ENCODE results near the gene ZNF891.

ZNF891 gene

DNA sequence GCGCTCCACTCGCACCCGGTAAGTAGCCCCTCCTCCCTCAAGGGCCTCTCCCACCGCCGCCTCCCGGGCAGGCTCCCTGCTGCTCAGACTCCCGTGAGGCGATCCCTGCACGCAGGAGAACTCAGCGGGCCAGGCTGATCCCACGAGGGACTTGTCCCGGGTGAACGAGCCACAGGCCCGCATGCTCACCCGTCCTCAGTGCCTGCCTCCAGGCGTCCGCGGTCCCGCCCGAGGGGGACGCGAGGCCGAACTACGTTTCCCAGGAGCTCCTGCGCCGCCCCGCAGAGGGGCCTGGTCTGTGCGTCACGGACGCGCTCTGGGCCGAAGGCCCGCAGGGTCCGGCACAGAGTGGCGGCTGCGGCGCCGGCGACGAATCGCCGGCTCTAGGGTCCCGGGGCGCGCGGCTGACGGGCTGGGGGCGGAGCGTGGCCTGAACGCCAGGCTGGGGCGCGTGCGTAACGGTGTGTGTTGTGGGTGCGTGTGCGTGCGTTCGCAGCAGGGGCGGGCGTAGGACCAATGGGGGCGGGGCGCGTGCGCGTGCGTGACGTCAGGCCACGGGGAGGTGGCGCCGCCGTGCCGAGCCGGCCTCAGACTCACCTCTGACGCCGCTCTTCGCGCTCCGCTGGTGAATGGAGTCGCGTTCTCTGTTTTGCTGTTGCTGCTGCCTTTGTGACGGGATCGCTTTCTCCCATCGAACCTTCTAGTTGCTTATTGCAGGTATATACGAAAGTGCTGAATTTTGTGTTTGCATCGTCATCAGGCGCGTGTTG lies at the start of gene ZNF891, which contains the start of gene ZNF10:
Gene ZNF891, minus strand, starts transcription at position 237 of the 770 bp plus-strand sequence. CDS start 8,356 bp downstream, outside the sequence.
Gene ZNF10, plus strand, starts transcription at position 590 of the 770 bp plus-strand sequence. CDS start 13,866 bp downstream, outside the sequence.
- DNase-seq (ENCODE audit: low read depth) = peak; percentile 93

DNA sequence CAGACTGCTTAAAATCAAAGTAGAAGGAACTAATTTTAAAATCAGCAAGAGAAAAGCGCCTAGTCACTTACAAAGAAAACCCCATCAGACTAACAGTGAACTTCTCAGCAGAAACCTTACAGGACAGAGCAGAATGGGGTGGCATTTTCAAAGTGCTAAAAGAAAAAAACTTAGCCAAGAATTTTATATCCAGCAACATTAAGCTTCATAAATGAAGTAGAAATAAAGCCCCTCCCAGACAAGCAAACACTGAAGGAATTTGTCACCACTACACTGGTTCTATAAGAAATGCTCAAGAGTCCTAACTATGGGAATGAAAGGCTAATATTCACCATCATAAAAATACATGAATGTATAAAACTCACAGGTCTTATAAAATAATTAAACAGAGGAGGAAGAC lies 44.8 kb upstream of the ZNF891 start:
- DNase-seq (ENCODE audit: low read depth) = no peak

DNA sequence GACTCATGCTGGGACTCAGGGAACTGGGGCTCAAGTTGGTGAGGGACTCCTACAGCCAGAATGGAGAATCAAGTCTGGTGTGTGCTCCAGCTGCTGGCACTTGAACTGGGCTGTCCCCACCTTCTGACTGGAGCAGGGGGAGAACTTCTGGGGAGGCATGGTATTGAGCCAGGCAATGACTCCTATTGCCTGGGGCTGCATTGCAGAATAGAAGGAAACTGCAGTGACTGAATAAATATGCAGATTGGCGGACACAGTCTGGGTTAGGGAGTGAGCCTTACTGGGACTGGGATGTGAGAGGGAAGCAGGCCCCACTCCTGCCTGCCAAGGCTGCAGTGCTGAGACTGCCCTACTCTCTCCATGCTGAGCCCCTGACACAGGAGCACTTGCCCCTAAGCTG lies 42.4 kb upstream of the ZNF891 start:
- DNase-seq (ENCODE audit: low read depth) = no peak

DNA sequence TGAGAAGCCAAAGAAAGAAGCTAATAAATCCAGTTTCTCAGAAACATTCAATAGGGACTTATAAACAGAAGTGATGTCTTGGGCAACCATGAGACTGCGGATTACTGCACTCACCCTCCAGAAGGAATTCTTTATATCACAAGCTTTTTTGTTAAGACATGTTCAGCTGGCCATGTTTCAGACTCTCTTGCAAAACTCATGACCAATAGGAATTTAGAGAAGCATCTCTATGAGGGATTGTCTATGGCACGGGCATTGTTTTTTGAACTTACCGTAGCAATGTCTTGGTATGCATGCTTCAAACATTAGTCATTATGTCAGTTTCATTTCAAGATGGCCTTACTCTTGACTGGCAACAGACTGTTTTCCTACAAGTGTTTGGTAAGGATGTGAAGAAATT lies 35.7 kb upstream of the ZNF891 start:
- DNase-seq (ENCODE audit: low read depth) = no peak

DNA sequence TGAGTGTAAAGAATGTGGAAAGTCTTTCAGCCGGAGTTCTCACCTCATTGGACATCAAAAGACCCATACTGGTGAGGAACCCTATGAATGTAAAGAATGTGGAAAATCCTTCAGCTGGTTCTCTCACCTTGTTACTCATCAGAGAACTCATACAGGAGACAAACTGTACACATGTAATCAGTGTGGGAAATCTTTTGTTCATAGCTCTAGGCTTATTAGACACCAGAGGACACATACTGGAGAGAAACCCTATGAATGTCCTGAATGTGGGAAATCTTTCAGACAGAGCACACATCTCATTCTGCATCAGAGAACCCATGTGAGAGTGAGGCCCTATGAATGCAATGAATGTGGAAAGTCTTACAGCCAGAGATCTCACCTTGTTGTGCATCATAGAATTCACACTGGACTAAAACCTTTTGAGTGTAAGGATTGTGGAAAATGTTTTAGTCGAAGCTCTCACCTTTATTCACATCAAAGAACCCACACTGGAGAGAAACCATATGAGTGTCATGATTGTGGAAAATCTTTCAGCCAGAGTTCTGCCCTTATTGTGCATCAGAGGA lies 26.1 kb upstream of the ZNF891 start:
- DNase-seq (ENCODE audit: low read depth) = no peak

DNA sequence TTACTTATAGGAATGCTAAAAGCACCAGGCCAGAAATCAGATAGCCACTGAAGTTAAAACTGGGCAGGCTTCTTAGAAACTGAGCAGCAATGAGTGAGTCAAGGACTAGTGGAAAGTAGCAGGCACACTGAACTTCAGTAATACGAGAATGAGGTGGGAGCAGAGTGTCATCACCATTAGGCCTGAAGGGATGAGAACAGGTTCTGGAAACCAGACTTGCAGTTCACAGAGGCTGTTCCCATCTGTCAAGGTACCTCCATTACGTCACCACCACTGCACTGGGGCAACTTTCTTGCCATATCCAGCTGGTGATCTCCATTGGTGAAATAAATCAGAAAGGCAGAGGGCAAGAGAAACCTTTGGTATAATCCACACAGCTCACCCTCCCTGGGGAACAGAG lies 15.9 kb upstream of the ZNF891 start:
- no peak for DNase-seq (ENCODE audit: low read depth)

DNA sequence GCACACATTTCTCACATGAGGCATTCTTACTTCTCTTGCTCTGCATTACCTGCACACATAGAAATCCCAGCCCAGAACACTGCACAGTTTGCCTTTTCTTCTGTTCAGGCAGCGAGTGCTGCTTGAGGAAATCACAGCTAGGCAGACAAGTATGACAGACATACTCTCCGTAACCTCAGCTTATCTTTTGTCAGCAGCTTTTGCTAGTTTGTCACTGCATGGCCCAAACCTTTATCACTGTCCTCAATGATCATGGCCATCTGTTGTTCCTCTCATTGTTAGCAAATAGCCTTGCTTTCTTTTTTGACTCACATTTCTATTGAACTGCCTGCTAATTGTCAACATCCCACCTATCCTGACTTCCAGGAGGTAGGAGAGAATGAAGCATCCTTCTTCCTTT lies 5.7 kb upstream of the ZNF891 start:
- DNase-seq (ENCODE audit: low read depth) = no peak

DNA sequence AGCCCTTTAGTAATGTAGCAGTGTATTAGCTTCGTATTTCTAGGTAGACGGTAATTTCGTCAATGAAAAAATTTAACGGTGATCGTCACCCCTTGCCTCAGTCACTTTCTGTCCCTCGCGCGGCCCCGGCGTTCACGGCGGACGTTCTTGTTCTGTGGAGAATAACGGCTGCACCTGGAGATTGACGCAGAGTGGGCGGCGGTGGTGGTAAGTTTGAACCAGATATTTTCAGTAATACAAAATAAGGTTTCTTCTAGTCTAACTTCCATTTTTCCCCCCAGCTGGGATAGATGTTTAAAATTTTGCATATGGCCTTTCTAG lies 694 bp upstream of the ZNF891 start:
- DNase-seq (ENCODE audit: low read depth) = no peak

DNA sequence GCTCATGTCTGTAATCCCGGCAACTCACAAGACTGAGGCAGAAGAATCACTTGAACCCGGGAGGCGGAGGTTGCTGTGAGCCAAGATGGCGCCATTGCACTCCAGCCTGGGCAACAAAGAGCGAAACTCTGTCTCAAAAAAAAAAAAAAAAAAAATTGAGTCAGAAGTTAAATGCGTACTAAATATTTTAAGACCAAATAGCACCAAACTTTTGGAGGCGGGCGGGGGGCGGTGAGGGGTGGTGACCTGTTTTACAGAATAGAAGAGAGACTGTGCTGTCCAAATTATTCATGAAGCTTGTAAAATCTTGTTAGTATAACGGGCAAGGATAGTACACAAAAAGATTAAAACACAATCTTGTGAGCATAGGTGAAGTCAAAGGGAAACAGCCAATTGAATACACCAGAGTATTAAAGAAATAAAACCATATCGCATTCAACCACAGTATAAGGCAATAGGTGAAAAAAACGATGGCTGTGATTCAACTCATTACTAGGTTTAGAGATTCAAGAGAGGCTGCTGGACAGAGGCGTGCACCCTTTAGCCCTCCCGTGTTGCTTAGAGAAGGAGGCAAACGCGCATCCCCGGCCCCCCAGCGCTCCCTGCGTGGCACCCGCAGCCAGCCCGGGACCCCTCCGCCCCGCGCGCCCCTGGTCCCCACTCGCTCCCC lies 571 bp downstream of the ZNF891 start:
- DNase-seq (ENCODE audit: low read depth) = no peak

DNA sequence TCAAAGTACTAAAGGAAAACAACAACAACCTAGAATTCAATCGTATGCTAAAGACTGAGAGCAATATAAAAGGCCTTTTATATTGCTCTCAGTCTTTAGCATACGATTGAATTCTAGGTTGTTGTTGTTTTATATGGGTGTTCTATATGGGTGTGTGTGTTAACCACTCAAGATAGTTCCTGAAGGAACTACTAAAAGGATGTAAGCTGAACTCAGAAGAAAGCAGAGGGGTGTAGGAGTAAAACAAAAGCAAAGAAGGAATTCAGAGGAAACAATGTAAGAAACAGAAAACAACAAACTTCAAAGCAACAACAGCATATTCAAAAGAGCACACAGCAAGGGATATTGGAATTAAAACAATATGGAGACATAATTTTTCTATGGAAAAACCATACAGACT lies 5.4 kb downstream of the ZNF891 start:
- DNase-seq (ENCODE audit: low read depth) = no peak

DNA sequence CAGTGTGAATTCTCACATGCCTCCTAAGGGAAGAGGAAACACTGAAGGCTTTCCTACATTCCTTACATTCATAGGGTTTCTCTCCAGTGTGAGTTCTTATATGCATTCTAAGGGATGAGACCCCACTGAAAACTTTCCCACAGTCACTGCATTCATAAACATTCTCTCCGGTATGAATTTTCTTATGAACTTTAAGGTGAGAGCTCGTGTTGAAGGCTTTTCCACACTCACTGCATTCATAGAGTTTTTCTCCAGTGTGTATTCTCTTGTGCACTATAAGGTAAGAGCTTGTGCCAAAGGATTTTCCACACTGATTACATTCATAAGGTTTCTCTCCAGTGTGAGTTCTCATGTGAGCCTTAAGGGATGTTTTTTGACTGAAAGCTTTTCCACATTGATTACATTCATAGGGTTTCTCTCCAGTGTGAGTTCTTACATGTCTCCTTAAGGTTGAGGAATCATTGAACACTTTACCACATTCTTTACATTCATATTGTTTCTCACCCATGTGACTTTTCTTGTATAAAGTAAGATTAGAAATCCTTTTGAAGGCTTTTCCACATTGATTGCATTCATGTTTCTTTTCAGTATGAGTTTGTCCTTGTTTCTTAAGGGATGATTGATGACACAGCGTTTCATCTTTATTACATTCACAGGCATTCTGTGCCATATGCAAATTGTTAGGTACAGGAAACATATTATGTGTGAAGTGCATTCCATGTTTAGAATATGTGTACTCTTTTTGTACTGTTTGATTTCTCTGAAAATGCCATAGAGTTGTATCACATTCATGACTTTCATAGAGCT lies 9.5 kb downstream of the ZNF891 start:
- DNase-seq (ENCODE audit: low read depth) = no peak

DNA sequence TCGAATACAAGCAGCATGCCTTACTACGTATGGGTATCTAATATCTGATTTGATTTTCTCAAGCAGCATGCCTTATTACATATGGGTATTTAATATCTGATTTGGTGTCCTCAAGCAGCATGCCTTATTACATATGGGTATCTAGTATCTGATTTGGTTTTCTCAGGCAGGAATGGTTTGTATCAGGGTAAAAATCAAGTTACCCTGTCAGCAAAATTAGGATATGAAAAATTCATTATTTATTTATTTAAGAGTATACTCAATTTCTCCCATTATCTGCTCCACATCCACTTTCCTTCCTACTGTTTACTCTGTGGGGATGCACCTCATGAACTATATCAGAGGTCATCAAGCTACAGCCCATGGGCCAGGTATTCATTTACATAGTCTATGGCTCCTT lies 21.9 kb downstream of the ZNF891 start:
- no peak for DNase-seq (ENCODE audit: low read depth)

DNA sequence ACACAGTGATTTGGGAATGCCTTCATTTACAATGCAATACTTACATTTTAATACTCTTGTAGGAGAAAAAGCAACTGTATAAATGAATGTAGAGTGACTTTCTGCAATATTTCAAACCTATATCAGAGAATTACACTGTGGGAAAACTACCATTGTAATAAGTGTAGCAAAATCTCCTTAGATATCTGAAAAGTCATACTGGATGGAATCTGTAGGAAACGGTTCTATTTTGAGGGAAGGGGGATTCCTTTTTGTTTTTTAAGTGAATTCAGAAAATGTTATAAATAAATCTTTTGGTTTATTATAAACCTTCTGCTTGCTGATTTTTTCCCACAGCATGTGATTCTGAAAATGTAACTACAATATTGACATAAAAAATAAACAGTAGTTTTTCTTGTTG lies 23.0 kb downstream of the ZNF891 start:
- DNase-seq (ENCODE audit: low read depth) = no peak

DNA sequence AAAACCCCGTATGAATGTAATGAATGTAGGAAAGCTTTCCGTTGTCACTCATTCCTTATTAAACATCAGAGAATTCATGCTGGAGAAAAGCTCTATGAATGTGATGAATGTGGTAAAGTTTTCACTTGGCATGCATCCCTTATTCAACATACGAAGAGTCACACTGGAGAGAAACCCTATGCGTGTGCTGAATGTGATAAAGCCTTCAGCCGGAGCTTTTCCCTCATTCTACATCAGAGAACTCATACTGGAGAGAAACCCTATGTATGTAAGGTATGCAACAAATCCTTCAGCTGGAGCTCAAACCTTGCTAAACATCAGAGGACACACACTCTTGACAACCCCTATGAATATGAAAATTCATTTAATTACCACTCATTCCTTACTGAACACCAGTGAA lies 23.8 kb downstream of the ZNF891 start:
- no peak for DNase-seq (ENCODE audit: low read depth)

DNA sequence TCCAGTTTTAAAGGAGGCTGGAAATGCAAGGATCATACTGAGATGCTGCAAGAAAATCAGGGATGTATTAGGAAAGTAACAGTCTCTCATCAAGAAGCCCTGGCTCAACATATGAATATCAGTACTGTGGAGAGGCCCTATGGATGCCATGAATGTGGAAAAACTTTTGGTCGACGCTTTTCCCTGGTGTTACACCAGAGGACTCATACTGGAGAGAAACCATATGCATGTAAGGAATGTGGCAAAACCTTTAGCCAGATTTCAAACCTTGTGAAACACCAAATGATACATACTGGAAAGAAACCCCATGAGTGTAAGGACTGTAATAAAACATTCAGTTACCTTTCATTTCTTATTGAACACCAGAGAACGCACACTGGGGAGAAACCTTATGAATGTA lies 24.5 kb downstream of the ZNF891 start:
- DNase-seq (ENCODE audit: low read depth) = no peak

DNA sequence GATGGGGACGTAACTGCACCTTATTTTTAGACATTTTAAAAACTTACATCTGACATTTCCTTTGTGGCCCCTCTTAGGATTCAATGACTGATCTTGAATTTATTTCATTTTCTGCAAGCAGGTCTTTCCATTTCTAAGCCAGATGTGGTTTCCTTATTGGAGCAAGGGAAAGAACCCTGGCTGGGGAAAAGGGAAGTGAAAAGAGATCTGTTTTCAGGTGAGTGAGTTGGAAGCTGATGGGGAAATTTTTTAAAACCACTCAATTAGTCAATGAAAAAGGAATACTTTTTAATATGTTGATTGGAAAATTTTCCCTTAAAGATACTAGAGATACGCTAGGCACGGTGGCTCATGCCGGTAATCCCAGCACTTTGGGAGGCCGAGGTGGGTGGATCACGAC lies 46.7 kb downstream of the ZNF891 start:
- no peak for DNase-seq (ENCODE audit: low read depth)

DNA sequence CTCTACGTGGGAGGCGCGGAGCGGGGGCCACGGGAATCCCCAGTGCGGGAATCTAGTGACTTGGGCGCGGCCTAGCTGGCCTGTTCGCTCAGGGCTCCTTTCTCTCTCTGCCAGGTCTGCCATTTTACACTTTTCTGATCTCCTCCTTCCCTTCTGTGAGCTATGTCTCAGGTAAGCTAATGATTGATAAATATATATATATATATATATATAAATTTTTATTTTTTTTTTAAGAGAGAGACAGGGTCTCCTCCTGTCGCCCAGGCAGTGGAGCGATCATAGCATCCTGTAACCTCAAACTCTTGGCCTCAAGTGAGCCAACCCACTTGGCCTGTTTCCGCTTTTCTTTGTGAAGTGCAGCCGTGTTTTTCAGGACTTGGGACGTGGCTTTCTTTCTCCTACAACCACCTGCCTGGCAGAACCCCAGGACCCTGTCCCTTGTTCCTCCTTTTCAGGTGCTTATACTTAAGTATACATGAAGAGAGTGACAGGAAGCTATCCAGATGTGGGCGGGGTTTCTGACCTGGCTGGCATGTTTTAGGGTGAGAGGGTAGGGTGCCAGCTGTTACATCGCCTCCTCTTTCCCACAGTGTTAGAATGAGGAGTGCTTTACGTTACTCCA lies 48.8 kb downstream of the ZNF891 start:
- DNase-seq (ENCODE audit: low read depth) = no peak

DNA sequence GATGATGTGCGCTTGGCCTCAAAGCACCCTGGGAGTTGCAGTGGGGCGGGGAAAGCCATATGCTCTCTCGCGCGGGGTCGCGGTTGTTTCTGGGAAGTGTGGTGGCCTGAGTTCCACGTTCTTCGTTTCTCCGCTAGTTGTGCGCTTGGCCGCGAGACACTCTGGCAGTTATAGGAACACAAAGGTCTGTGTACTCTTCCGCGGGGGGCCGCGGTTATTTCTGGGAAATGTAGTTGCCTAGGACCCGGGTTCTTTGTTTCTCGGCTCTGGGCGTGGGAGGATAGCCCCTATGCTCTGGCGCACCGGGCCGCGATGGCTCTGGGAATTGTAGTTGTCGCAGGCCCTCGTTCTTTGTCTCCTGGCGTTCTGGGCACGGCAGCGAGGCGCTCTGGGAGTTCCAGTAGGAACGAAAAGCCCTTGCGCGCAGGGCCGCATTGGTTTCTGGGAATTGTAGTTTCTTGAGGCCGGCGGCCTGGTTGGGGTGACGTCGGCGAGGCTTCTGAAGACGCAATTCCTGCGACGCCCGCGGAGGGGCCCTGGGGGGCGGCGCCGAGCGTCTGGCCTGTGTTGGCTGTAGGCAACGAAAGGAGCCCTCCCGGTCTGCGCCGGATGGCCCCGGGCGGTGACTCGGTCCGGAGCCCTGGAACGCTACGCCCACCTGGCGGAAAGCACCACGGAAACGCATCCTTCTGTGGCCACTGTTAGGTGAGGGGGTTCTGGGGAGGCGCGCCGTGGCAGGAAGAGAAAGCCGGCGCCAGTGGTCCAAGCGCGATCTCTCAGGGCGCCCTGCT lies 49.5 kb downstream of the ZNF891 start, which contains the start of gene ZNF140:
Gene ZNF140, plus strand, starts transcription at position 556 of the 791 bp plus-strand sequence. CDS start 398 bp downstream, outside the sequence.
- peak; percentile 89 for DNase-seq (ENCODE audit: low read depth)

DNA sequence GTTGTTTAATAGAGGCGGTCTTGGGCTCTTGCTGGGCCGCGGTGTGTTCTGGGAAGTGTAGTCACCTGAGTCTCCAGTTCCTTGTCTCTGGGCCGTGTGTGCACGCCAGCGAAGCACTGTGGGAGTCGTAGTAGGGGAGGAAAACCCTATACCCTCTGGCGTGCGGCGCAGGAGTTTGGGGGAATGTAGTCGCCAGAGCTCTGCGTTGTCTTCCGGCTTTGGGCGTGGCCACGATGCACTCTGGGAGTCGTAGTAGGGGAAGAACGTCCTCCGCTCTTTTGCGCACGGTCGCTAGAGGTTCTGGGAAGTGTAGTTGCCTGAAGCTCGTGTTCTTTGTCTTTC lies 50.1 kb downstream of the ZNF891 start:
- DNase-seq (ENCODE audit: low read depth) = peak; percentile 92

DNA sequence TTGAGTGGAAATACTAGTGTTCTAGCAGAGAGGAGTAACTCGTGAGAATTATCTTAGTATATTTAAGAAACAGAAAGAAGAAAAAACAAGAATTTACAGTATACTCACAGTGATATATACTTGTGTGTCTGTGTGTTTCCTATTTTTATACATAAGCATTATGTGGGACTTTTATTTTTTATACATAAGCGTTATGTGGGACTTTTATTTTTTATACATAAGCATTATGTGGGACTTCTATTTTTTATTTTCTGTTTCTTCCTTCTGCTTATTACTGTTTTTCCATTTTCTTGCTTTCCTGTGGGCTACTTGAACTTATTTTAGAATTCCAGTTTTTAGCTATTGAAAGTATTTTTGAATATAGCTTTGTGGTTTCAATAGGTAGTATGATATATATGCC lies 56.2 kb downstream of the ZNF891 start:
- DNase-seq (ENCODE audit: low read depth) = no peak

DNA sequence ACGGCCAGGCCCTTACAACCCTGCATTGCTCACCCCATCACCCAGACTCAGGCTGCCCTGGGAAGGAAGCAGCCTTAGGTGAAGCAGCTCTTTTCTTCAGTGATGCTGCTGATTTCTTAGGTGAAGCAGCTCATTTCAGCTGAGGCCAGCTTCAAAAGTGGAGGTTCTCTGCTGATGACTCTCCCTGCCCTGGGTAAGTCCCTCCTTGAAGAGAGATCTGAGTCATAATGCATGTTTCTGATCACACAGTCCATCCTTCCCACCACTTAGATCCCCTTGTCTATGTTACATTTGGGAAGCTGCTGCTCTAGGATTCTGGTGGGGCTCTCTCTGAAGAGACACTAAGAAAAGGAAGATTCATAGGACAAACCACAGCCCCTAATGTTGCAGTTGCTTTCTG lies 66.5 kb downstream of the ZNF891 start:
- DNase-seq (ENCODE audit: low read depth) = no peak
